Loucy (cell line): Measurements from ENCODE around the gene NAALADL2.

Experiments
- H2AFZ ChIP-seq: fragments of 200-600 bp; sonication (generic); 2 replicates; pipeline ENCODE4 v1.6.0; 2016; ENCODE audit warnings: antibody characterized with exemption, mild to moderate bottlenecking, low read length, moderate library complexity
- H3F3A ChIP-seq: fragments of 200-600 bp; 2 replicates; pipeline ENCODE4 v1.6.0; 2016; ENCODE audit warnings: antibody characterized with exemption, low read depth, mild to moderate bottlenecking
- H3K27me3 ChIP-seq: fragments of 200-600 bp; sonication (generic); 2 replicates; pipeline ENCODE4 v1.6.1; 2014; ENCODE audit warnings: low read length, mild to moderate bottlenecking; ENCODE audit not compliant: insufficient read depth, poor library complexity, severe bottlenecking
- H3K36me3 ChIP-seq: fragments of 200-600 bp; sonication (generic); 2 replicates; pipeline ENCODE4 v1.6.1; 2016; ENCODE audit warnings: low read length; ENCODE audit not compliant: insufficient read depth
- H3K4me1 ChIP-seq: fragments of 200-600 bp; sonication (generic); 2 replicates; pipeline ENCODE4 v1.5.1; 2014; ENCODE audit warnings: low read length, mild to moderate bottlenecking; ENCODE audit not compliant: insufficient read depth, poor library complexity, severe bottlenecking
- H3K4me2 ChIP-seq: fragments of 200-600 bp; sonication (generic); 2 replicates; pipeline ENCODE4 v1.6.0; 2014; ENCODE audit warnings: antibody characterized with exemption, low read length, low read depth, mild to moderate bottlenecking; ENCODE audit not compliant: poor library complexity, severe bottlenecking
- H3K4me3 ChIP-seq: fragments of 200-600 bp; sonication (generic); 2 replicates; pipeline ENCODE4 v1.5.1; 2014; ENCODE audit warnings: low read length, mild to moderate bottlenecking, mixed read lengths; ENCODE audit not compliant: poor library complexity, severe bottlenecking
- H3K79me2 ChIP-seq: fragments of 200-600 bp; sonication (generic); 2 replicates; pipeline ENCODE4 v1.6.1; 2014; ENCODE audit warnings: low read length; ENCODE audit not compliant: insufficient read depth
- H3K9ac ChIP-seq: fragments of 200-600 bp; sonication (generic); 2 replicates; pipeline ENCODE4 v1.6.0; 2014; ENCODE audit warnings: mild to moderate bottlenecking, low read depth, low read length, moderate library complexity; ENCODE audit not compliant: poor library complexity, severe bottlenecking
- H3K9me2 ChIP-seq: fragments of 200-600 bp; sonication (generic); replicated peaks from 2 replicates; pipeline ENCODE4 v1.6.1; 2016; ENCODE audit warnings: low read depth, low read length, mixed read lengths
- H3K9me3 ChIP-seq: fragments of 200-600 bp; sonication (generic); 2 replicates; pipeline ENCODE4 v1.6.1; 2014; ENCODE audit warnings: mild to moderate bottlenecking, antibody characterized with exemption, low read length, low read depth; ENCODE audit not compliant: insufficient read depth
- H4K20me1 ChIP-seq: fragments of 200-600 bp; sonication (generic); 2 replicates; pipeline ENCODE4 v1.6.0; 2014; ENCODE audit warnings: antibody characterized with exemption, low read length, mild to moderate bottlenecking; ENCODE audit not compliant: insufficient read depth, poor library complexity, severe bottlenecking
- CTCF ChIP-seq: fragments of 200-600 bp; sonication (generic); conservative IDR thresholded peaks from 2 replicates; pipeline ENCODE4 v1.5.1; 2014; ENCODE audit warnings: mild to moderate bottlenecking, antibody characterized with exemption, low read length
- EZH2phosphoT487 ChIP-seq: fragments of 200-600 bp; IDR thresholded peaks from 2 replicates; pipeline ENCODE4 v1.6.1; 2018; ENCODE audit warnings: antibody characterized with exemption, mild to moderate bottlenecking, moderate library complexity, borderline replicate concordance

Gene NAALADL2

DNA sequence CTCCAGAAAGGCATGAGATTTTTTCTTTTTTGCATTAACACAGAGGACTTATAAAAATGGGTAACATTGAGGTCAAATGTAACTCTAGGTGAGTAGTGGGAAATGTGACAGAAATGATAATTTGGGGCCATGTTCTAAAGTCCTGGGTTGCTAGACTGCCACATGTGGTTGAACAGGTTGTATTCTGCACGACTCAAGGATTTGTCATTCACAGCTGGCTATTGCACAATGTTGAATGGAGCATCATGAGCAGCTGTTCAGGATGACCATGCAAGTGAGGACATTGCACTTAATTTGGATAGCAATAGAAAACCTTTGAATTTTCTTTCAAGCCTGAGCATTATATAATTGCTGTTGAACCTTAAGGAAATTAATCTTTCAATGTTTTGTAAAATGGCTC lies 396.6 kb downstream of the NAALADL2 start:
- no peaks in the 10 kb centered on the region for H3K9me3 ChIP-seq
- no peak overlapping the region for H3K9ac ChIP-seq
- no peaks in the 10 kb centered on the region for H4K20me1 ChIP-seq
- H2AFZ ChIP-seq: no peak overlapping the region
- no peaks in the 10 kb centered on the region for H3K4me1 ChIP-seq
- H3K27me3 ChIP-seq: no peaks in the 10 kb centered on the region
- no peaks in the 10 kb centered on the region for H3F3A ChIP-seq
- TF ChIP-seq CTCF (no peak), EZH2phosphoT487 (no peak)
- no peaks in the 10 kb centered on the region for H3K9me2 ChIP-seq
- no peaks in the 10 kb centered on the region for H3K36me3 ChIP-seq
- no peak overlapping the region for H3K4me2 ChIP-seq
- no peaks in the 10 kb centered on the region for H3K79me2 ChIP-seq
- H3K4me3 ChIP-seq: no peak overlapping the region

DNA sequence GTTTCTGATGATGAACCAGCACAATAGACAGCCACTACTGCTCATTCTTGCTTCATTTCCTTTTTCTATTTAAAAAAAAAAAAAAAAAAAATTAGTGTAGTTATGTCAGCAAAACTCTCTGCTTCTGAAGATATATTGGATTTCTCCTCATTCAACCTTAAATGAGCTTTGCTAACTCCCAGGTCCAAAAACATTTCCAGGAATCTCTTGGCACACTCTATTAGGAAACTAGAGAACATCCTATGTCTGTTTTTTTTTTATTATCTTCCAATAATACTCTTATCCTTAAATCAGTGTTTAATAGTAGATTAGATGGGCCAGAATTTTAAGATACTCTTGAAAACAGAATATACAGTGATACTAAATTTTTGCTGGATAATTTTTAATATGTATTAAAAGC lies 398.0 kb downstream of the NAALADL2 start:
- no peak overlapping the region for H2AFZ ChIP-seq

DNA sequence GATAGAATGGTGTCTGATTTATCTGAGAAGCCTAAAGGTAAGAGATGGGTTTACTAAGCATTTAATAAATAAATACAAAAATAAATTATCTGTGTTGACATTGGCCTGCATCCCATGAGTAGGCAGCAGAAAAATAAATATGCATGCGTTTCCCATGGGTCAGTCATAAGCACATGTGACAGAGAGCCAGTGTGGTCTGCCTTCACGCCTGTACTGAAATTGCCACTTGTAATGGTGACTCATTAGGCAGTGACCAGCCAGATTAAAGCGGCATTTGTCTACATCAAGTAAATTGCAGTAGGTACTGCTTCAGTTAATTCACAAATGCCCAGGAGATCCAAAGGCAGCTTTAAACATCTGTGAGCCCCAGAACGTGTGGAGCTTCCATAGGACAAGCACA lies 399.6 kb downstream of the NAALADL2 start:
- no peak for TF ChIP-seq CTCF
- TF ChIP-seq EZH2phosphoT487: no peak
- no peak overlapping the region for H2AFZ ChIP-seq

More for the DNA sequence above, 398.0 kb downstream of the NAALADL2 start:
- no peak overlapping the region for H3K4me3 ChIP-seq
- H3K9me2 ChIP-seq: no peaks in the 10 kb centered on the region
- H3K9ac ChIP-seq: no peak overlapping the region
- H3K27me3 ChIP-seq: no peaks in the 10 kb centered on the region
- no peak for TF ChIP-seq CTCF
- TF ChIP-seq EZH2phosphoT487: no peak
- H3F3A ChIP-seq: no peaks in the 10 kb centered on the region
- no peaks in the 10 kb centered on the region for H3K79me2 ChIP-seq
- H3K4me1 ChIP-seq: no peaks in the 10 kb centered on the region
- H4K20me1 ChIP-seq: no peaks in the 10 kb centered on the region
- no peak overlapping the region for H3K4me2 ChIP-seq
- no peaks in the 10 kb centered on the region for H3K36me3 ChIP-seq
- no peaks in the 10 kb centered on the region for H3K9me3 ChIP-seq

More for the DNA sequence above, 399.6 kb downstream of the NAALADL2 start:
- Histone ChIP-seq H4K20me1 (no peaks in the 10 kb centered on the region), H3K4me2 (no peak overlapping the region), H3K79me2 (no peaks in the 10 kb centered on the region), H3K27me3 (no peaks in the 10 kb centered on the region), H3K9me3 (no peaks in the 10 kb centered on the region), H3K9ac (no peak overlapping the region), H3K9me2 (no peaks in the 10 kb centered on the region), H3K4me1 (no peaks in the 10 kb centered on the region), H3K4me3 (no peak overlapping the region), H3F3A (no peaks in the 10 kb centered on the region), H3K36me3 (no peaks in the 10 kb centered on the region)
